Heart right ventricle (tissue), 16 donors: ENCODE measurements around the gene GRIN3B. TPM values are rescaled to one million over a fixed set of nuclear protein-coding genes. Genes with fewer than 3 reads are reported as not detected.

Source experiments
- ATAC-seq, 8 donors: fragments of 200-7000 bp; cut with Tn5 transposase; one replicate each; pipeline ENCODE4 v1.9.1; 2020; ENCODE audit warnings: mild to moderate bottlenecking in 8 of 8, moderate library complexity in 8 of 8, moderate number of reproducible peaks in 1 of 8
- DNase-seq, 2 donors: peaks; one replicate each; pipeline ENCODE4 v3.0.0-alpha.2; 2020
- H3K27ac ChIP-seq, 10 donors: fragments of 200-600 bp; sonication (generic) in 2 of 10; one replicate each; pipeline versions ENCODE4 v1.5.0 to v1.8.0; 2020 to 2022; ENCODE audit warnings: mild to moderate bottlenecking in 3 of 10
- H3K27me3 ChIP-seq, 7 donors: fragments of 200-600 bp; one replicate each; pipeline ENCODE4 v1.8.0; 2021 to 2022; ENCODE audit warnings: mild to moderate bottlenecking in 2 of 7
- H3K36me3 ChIP-seq, 9 donors: fragments of 200-600 bp; sonication (generic) in 1 of 9; one replicate each; pipeline versions ENCODE4 v1.5.0 to v1.8.0; 2020 to 2022; ENCODE audit warnings: mild to moderate bottlenecking in 2 of 9
- H3K4me1 ChIP-seq, 9 donors: fragments of 200-600 bp; sonication (generic) in 1 of 9; one replicate each; pipeline versions ENCODE4 v1.5.0 to v1.8.0; 2020 to 2022; ENCODE audit warnings: mild to moderate bottlenecking in 4 of 9
- H3K4me3 ChIP-seq, 10 donors: fragments of 200-600 bp; sonication (generic) in 2 of 10; one replicate each; pipeline versions ENCODE4 v1.5.0 to v1.8.0; 2020 to 2022; ENCODE audit warnings: mild to moderate bottlenecking in 7 of 10, moderate library complexity in 2 of 10
- H3K9me3 ChIP-seq, 11 donors: fragments of 200-600 bp in 10 of 11; sonication (generic) in 2 of 11; one replicate each; pipeline versions ENCODE4 v1.5.0 to v1.8.0; 2013 to 2022; ENCODE audit warnings: mild to moderate bottlenecking in 2 of 11, control low read depth in 1 of 11, moderate library complexity in 1 of 11
- WGBS, 2 donors: extraction: QIAGEN DNeasy Blood & Tissue Kit; methylation state at CpG; one replicate each; pipeline ENCODE4 v1.1.7; 2013; ENCODE audit warnings: inconsistent platforms in 1 of 2; 5-methylcytosine and 5-hydroxymethylcytosine counted together
- intact Hi-C, 10 donors: fragments of 100-400 bp; cut with DNase I; formaldehyde crosslinking; loops; one replicate each; pipeline versions ENCODE4 v1.11.1 to v1.14.2; 2022
- polyA plus RNA-seq, 2 donors: library from polyadenylated mRNA; stranded (reverse); fragments of 200-250 nt; gene quantifications; one replicate each; pipeline ENCODE4 v1.2.3, GENCODE V29; 2013
- total RNA-seq, 10 donors: library from RNA; stranded (reverse); fragmentation: NEBNext Ultra II Directional in 3 of 10; extraction: Animal tissue kit (Norgen Biotek cat#: 25700) in 3 of 10; gene quantifications; one replicate each; pipeline versions ENCODE4 v1.2.1 to v1.2.4, GENCODE V29; 2021 to 2023
- TF ChIP-seq, protein P1 (sequence below), 9 donors: fragments of 200-600 bp; sonication (generic) in 2 of 9; IDR thresholded peaks; one replicate each; pipeline versions ENCODE4 v1.5.0 to v1.8.0; 2021 to 2022; ENCODE audit warnings: antibody characterized with exemption in 9 of 9, mild to moderate bottlenecking in 5 of 9, moderate library complexity in 1 of 9
- donor health status: Arrhythmogenic right ventricular cardiomyopathy.
- donor health status: ischemic (EF 13 %, LVEDD 7.1; RV severe dilation, severe dysfunction).
- donor health status: healthy with polysubstance abuse.
- donor health status: DM: no; HTN: yes; CAD: no.
- donor health status: DM: no; HTN: no; CAD: no.
- donor health status: ischemic (EF 25% LVEDD 6.9; RV normal size, moderate dysfunction).
- donor health status: ischemic (EF 25% LVEDD 5.7; RV mildly dilated, moderate dysfunction).
- donor health status: healthy.
- donor health status: DM: yes; HTN: yes; CAD: no.
- donor health status: Ischemic cardiomyopathy.
- donor health status: ischemic (EF 35%, LVEDD 5.7; RV mildly dilated, moderate dysfunction).
- donor health status: nonischemic (EF 11% LVEDD 7.7; RV severe dilation, severe dysfunction).
- donor health status: DM: yes; HTN: yes; CAD: no.
- donor health status: PGD.
- donor health status: ischemic (EF 29% LVEDD 5.4; RV normal size, mild dysfunction).
- donor health status: nonischemic (EF 23%, LVEDD 6.1; RV moderate dilation, normal function).

The GRIN3B gene
- total and polyA plus RNA-seq, 12 donors: 0.01 to 0.10 (median 0.08) TPM; not detected in 8

DNA sequence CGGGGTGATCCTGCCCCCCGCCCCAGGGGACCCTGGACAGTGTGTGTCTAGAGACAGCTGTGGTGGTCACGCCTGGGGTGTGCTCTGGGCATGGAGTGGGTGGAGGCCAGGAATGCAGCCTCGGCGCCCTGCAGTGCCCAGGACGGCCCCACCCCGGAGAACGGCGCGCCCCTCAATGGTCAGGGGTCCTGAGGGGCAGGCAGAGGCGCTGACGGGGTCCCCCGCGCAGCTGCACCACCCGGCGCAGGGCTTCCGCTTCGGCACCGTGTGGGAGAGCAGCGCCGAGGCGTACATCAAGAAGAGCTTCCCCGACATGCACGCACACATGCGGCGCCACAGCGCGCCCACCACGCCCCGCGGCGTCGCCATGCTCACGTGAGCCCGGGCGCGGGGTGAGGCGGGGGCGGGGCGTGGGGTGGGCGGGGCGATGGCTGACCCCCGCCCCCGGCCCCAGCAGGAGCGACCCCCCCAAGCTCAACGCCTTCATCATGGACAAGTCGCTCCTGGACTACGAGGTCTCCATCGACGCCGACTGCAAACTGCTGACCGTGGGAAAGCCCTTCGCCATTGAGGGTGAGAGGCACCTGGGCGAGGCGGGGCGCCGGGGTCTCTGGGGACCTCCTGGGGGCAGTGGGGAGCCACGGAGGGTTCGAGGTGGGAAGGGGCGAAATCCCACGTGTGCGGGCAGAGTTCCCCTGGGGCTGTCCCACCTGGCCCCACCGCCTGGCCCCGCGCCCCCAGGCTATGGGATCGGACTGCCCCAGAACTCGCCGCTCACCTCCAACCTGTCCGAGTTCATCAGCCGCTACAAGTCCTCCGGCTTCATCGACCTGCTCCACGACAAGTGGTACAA lies 7.4 kb downstream of the GRIN3B start:
- Histone ChIP-seq H3K4me3 (no peak overlapping the region), H3K4me1 (peaks cover 0 to 8% (median 0%) of the 10 kb centered on the region in 9 donors), H3K27me3 (peaks cover 0 to 12% (median 1%) of the 10 kb centered on the region in 7 donors), H3K9me3 (no peaks in the 10 kb centered on the region), H3K27ac (no peak overlapping the region), H3K36me3 (peaks cover 0 to 39% (median 24%) of the 10 kb centered on the region in 9 donors)
- no peak for DNase-seq
- WGBS, 2 donors: 96% methylated on average over 55 to 73 of the region's 73 CpGs
- TF ChIP-seq, protein P1, sequence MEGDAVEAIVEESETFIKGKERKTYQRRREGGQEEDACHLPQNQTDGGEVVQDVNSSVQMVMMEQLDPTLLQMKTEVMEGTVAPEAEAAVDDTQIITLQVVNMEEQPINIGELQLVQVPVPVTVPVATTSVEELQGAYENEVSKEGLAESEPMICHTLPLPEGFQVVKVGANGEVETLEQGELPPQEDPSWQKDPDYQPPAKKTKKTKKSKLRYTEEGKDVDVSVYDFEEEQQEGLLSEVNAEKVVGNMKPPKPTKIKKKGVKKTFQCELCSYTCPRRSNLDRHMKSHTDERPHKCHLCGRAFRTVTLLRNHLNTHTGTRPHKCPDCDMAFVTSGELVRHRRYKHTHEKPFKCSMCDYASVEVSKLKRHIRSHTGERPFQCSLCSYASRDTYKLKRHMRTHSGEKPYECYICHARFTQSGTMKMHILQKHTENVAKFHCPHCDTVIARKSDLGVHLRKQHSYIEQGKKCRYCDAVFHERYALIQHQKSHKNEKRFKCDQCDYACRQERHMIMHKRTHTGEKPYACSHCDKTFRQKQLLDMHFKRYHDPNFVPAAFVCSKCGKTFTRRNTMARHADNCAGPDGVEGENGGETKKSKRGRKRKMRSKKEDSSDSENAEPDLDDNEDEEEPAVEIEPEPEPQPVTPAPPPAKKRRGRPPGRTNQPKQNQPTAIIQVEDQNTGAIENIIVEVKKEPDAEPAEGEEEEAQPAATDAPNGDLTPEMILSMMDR (IDR thresholded peaks at IDR 0.05): no peak
- intact Hi-C loops: no loop called here
- ATAC-seq: no peak

DNA sequence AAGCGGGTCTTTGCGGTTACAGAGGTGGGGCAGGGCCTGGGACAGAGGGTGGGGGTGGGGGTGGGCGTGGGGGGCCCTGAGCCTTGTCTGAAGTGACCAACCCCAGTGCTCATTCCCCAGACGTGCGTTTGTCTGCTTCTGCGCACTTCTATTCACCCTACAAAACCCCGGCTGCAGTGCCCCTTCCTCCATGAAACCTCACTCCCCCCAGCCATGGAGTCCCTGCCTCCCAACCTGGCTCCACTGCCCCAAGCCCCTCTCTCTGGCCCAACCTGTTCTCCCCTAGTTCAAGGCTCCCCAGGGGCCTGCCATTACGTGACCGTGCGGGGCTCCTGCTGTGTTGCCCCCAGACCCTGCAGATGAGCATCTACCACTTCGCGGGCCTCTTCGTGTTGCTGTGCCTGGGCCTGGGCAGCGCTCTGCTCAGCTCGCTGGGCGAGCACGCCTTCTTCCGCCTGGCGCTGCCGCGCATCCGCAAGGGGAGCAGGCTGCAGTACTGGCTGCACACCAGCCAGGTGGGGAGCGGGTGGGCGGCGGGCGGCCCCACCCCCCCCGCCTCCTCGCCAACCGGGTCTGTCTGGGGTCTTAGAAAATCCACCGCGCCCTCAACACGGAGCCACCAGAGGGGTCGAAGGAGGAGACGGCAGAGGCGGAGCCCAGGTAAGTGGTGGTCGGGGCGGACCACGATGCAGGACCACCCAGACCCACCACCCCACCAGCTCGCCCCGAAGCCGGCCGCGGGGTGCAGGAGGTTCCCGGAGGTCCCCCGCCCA lies 8.2 kb downstream of the GRIN3B start:
- no peak for ATAC-seq
- peak overlapping the region in 1 of 10 donors; percentile 39 for H3K27ac ChIP-seq
- intact Hi-C loops: no loop called here
- no peak for DNase-seq
- 94 to 96% methylated on average over 41 to 45 of the region's 45 CpGs for WGBS, 2 donors
- peaks cover 0 to 4% (median 0%) of the 10 kb centered on the region in 7 donors for H3K27me3 ChIP-seq
- H3K36me3 ChIP-seq: peaks cover 0 to 47% (median 32%) of the 10 kb centered on the region in 9 donors
- no peak overlapping the region for H3K4me3 ChIP-seq
- no peaks in the 10 kb centered on the region for H3K9me3 ChIP-seq
- TF ChIP-seq, protein P1 (IDR thresholded peaks at IDR 0.05): no peak
- peaks cover 0 to 8% (median 0%) of the 10 kb centered on the region in 9 donors for H3K4me1 ChIP-seq

DNA sequence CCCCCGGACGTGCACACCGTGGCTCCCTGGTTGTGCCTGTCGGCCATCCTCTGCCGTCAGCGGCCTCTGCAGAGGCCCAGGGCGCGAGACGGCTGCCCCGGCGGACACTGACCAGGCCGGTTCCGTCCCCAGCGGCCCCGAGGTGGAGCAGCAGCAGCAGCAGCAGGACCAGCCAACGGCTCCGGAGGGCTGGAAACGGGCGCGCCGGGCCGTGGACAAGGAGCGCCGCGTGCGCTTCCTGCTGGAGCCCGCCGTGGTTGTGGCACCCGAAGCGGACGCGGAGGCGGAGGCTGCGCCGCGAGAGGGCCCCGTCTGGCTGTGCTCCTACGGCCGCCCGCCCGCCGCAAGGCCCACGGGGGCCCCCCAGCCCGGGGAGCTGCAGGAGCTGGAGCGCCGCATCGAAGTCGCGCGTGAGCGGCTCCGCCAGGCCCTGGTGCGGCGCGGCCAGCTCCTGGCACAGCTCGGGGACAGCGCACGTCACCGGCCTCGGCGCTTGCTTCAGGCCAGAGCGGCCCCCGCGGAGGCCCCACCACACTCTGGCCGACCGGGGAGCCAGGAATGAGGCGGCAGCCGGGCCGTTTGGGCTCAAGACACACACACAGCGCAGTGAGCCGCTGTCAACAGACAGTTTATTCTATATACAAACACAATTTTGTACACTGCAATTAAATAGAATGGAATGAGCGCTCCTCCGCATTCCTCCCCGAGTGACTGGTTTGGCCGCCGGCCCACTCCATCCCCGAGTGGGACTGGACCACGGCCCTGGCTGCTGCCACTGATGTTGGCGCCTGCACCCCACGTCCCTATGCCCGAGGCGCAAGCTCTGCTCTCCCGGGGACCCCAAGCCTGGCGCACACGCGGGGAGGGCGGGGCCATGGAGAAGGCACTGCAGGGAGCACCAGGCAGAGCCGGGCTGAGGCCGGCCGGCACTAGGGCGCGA lies 9.1 kb downstream of the GRIN3B start:
- Histone ChIP-seq H3K9me3 (no peaks in the 10 kb centered on the region), H3K36me3 (peaks cover 0 to 56% (median 39%) of the 10 kb centered on the region in 9 donors), H3K27me3 (no peaks in the 10 kb centered on the region), H3K27ac (peak overlapping the region in 3 of 10 donors; percentile 15 to 52 (median 39)), H3K4me1 (peaks cover 0 to 10% (median 0%) of the 10 kb centered on the region in 9 donors), H3K4me3 (no peak overlapping the region)
- TF ChIP-seq, protein P1 (IDR thresholded peaks at IDR 0.05): no peak
- 74 to 83% methylated on average over 85 to 92 of the region's 92 CpGs for WGBS, 2 donors
- intact Hi-C loops: no loop called here
- ATAC-seq (peak in 6 of 8 donors; percentile 1 to 53 (median 24)), DNase-seq (no peak)
